Stimulated activated naive CD8-positive, alpha-beta T cell treated with anti-CD3 and anti-CD28 coated beads, Interleukin-15, Interleukin-2, amounts not matched to agents 100 U/mL and 50 U/mL, for 24 hours (primary cell): ENCODE results near the gene LSM8.
"Not testable (repeated sequence)": the region's sequence is repeated elsewhere in the genome, so short reads cannot be mapped to it uniquely, and the experiment has no call there.

Source experiments
- ATAC-seq: fragments of 150-1000 bp; cut with Tn5 transposase; one replicate; pipeline ENCODE4 v1.10.0; 2021
- DNase-seq: peaks from one replicate; pipeline ENCODE4 v3.0.0; 2021

LSM8 gene

DNA sequence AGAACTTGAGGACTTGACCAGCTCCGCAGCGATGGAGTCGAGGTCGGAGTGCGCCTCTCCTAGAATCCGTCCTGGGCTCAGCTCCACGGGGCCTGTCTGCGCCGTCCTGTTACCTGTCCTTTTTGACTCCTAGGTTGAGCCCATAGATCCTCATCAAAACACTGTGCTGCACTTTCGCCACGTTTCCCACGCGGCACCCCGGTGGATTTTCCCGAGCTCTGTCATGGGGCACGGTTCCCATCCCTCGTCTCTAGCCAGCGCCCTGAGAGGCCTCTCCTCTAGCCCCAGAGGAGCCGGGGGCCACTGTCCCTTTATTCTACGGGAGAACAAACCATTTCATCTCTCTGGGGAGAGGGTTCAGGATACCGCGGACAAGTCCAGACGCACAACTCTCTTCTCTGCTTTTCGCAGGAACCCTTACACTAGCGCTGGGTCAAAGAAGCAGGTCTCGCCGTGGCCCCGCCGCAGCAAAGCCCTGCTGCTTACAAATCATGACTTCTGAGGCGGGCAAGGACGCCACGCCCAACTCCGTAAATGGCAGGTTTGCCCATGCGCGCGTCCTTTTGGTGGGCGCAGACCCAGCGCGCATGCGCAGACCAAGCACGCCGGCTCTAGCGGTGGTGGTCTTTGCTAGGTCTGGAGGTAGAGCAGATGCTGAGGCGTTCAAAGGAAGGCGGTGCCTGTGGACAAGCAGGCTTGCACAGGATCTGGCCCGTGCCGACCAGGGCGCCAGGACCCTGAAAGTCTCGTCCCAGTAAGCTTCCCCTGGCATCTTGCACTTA lies 30.3 kb downstream of the LSM8 start:
- peak; percentile 92 for ATAC-seq
- peak; percentile 83 for DNase-seq

- ATAC-seq (no peak), DNase-seq (no peak)
Observed at GRCh38 chr7:118214833-118215182, 30.8 kb downstream of the LSM8 start.

- ATAC-seq = no peak
- no peak for DNase-seq
Observed at GRCh38 chr7:118217210-118217619, 33.3 kb downstream of the LSM8 start.

- DNase-seq (no peak), ATAC-seq (no peak)
Observed at GRCh38 chr7:118218413-118219156, 34.6 kb downstream of the LSM8 start.

DNA sequence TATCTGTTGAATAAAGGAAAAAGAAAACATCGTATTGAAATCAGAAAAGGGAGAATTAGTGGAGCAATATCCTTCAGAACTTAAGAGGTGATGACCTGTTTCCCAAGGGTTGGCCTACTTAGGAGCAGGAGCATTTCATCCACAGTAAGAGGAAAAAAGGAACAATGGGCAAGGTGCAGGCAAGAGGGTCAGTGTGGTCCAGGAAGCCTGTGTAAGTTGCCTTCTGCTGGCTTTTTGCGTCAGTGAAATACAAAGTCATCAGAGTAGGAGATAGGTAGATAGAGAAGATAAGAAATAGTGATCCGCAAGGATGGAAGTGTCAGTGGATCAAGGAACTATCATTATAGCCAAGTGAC lies 35.2 kb downstream of the LSM8 start:
- ATAC-seq (no peak), DNase-seq (no peak)

DNA sequence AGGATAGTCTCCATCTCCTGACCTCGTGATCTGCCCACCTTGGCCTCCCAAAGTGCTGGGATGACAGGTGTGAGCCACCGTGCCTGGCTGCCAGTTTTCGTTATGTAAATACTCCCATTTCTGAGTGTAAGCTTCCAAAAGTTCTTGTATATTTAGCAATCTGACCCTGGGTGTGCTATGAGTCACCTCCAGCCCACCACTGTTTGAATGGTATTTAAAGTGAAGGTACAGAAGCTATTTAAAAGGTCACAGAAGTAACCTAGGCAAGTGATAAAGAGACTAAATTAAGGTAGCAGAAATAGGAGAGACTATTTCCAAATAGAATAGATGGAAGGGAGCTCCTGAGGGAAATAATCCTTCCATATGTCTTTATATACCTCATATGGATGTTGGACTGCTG lies 36.6 kb downstream of the LSM8 start:
- DNase-seq (no peak), ATAC-seq (peak; percentile 59)

DNA sequence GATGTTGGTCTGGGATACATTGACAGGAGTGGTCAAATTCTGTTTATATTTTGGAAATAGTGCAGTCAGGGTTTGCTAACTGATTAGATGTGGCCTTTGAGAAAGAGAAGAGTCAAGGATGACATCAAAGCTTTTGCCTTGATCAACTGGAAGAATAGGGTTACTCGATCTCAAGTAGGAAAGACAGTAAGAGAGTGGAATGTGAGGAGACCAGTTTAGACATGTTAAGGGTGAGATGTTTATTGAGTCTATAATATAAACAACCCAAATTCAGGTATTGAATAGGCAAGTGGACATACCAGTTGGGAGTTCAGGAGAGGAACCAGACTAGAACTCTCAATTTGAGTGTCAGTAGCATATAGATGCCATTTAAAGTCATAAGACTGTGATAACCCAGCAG lies 38.6 kb downstream of the LSM8 start:
- ATAC-seq = no peak
- DNase-seq = no peak

GRCh38 chr7:118224521-118224920 lies 40.6 kb downstream of the LSM8 start, which contains the start of gene ANKRD7:
Gene ANKRD7 (plus strand): TSS chr7:118224704. CDS start chr7:118224831, 127 bp downstream.
- DNase-seq = no peak
- ATAC-seq = no peak

- no peak for DNase-seq
- no peak for ATAC-seq
Observed at GRCh38 chr7:118232837-118233236, 48.9 kb downstream of the LSM8 start.

DNA sequence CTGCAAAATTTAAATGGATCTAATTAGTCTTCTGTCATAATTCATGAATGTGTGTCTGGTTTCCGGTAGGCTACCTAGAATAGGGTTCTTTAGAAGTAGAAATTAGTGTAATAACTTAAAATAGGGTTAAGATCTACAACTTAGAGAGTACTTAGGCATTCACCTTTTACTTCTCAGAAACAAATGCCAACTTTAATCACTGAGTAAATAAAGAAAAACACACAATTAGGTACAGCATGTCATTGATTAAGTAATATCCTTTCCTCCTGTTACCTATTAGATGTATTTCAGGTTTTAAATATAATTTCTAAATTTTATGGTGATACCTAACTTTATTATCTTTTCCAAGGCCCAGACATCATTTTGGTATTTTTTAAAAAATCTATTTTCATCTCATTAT lies 49.8 kb downstream of the LSM8 start:
- ATAC-seq = no peak
- DNase-seq = no peak

GRCh38 chr7:118239014-118239413 lies 55.0 kb downstream of the LSM8 start:
- no peak for DNase-seq

GRCh38 chr7:118240320-118240719 lies 56.4 kb downstream of the LSM8 start:
- not testable (repeated sequence) for ATAC-seq, DNase-seq

More at GRCh38 chr7:118239014-118239413, 55.0 kb downstream of the LSM8 start:
- no peak for ATAC-seq
